Fibroblast of peridontal ligament (primary cell): ENCODE measurements around the gene RIT2.

Experiments
- DNase-seq: peaks from one replicate; pipeline ENCODE4 v3.0.0-alpha.2; 2010; ENCODE audit errors: extremely low read depth

Gene RIT2

GRCh38 chr18:42929857-42930256 lies 185.6 kb downstream of the RIT2 start:
- no peak for DNase-seq

- no peak for DNase-seq
Observed at GRCh38 chr18:42929181-42929580, 186.3 kb downstream of the RIT2 start.

GRCh38 chr18:42925036-42925435 lies 190.4 kb downstream of the RIT2 start:
- peak; percentile 4 for DNase-seq

GRCh38 chr18:42922363-42922762 lies 193.1 kb downstream of the RIT2 start:
- DNase-seq: no peak

GRCh38 chr18:42921226-42921737 lies 194.2 kb downstream of the RIT2 start:
- no peak for DNase-seq

GRCh38 chr18:42920621-42921020 lies 194.9 kb downstream of the RIT2 start:
- DNase-seq: no peak

- no peak for DNase-seq
Observed at GRCh38 chr18:42915299-42915698, 200.2 kb downstream of the RIT2 start.

- no peak for DNase-seq
Observed at GRCh38 chr18:42914476-42914875, 201.0 kb downstream of the RIT2 start.

- no peak for DNase-seq
Observed at GRCh38 chr18:42909095-42909494, 206.4 kb downstream of the RIT2 start.

GRCh38 chr18:42906761-42907160 lies 208.7 kb downstream of the RIT2 start:
- no peak for DNase-seq

- no peak for DNase-seq
Observed at GRCh38 chr18:42901161-42901560, 214.3 kb downstream of the RIT2 start.

- no peak for DNase-seq
Observed at GRCh38 chr18:42893977-42894376, 221.5 kb downstream of the RIT2 start.

GRCh38 chr18:42892181-42892580 lies 223.3 kb downstream of the RIT2 start:
- no peak for DNase-seq

GRCh38 chr18:42891705-42892104 lies 223.8 kb downstream of the RIT2 start:
- DNase-seq: no peak

GRCh38 chr18:42883169-42883568 lies 232.3 kb downstream of the RIT2 start:
- no peak for DNase-seq

GRCh38 chr18:42882122-42882521 lies 233.4 kb downstream of the RIT2 start:
- DNase-seq: no peak

- no peak for DNase-seq
Observed at GRCh38 chr18:42872838-42873237, 242.6 kb downstream of the RIT2 start.

GRCh38 chr18:42864876-42865275 lies 250.6 kb downstream of the RIT2 start:
- DNase-seq: no peak

GRCh38 chr18:42861271-42861670 lies 254.2 kb downstream of the RIT2 start:
- no peak for DNase-seq

- no peak for DNase-seq
Observed at GRCh38 chr18:42860548-42860947, 254.9 kb downstream of the RIT2 start.

GRCh38 chr18:42860011-42860410 lies 255.5 kb downstream of the RIT2 start:
- DNase-seq: no peak

- no peak for DNase-seq
Observed at GRCh38 chr18:42854558-42854957, 260.9 kb downstream of the RIT2 start.

- DNase-seq: no peak
Observed at GRCh38 chr18:42850174-42851083, 265.1 kb downstream of the RIT2 start.

GRCh38 chr18:42839408-42839807 lies 276.1 kb downstream of the RIT2 start:
- DNase-seq: no peak
